A673 (cell line): Measurements from ENCODE around the gene PSMG1.

Experiments
- CTCF ChIP-seq: fragments of 300-800, 200-600 bp; sonication (generic); conservative IDR thresholded peaks from 2 replicates; pipeline ENCODE4 v1.5.1; 2017; ENCODE audit warnings: low read depth, mild to moderate bottlenecking, antibody characterized with exemption, low read length, moderate library complexity, mixed read lengths
- EZH2 ChIP-seq: fragments of 200-600 bp; sonication (generic); IDR thresholded peaks from 2 replicates; pipeline ENCODE4 v1.6.1; 2017; ENCODE audit warnings: borderline replicate concordance, low read depth, mild to moderate bottlenecking, mixed read lengths, antibody characterized with exemption, low read length; ENCODE audit not compliant: poor library complexity, severe bottlenecking

GRCh38 chr21:39193380-39193779 is 10.1 kb upstream of the PSMG1 start:
- no peak for TF ChIP-seq CTCF
- no peak for TF ChIP-seq EZH2
